ENCODE results near the gene FARP2.

GRCh38 chr2:241516520-241516965 lies 160.5 kb downstream of the FARP2 start:
- TF ChIP-seq, protein P1, sequence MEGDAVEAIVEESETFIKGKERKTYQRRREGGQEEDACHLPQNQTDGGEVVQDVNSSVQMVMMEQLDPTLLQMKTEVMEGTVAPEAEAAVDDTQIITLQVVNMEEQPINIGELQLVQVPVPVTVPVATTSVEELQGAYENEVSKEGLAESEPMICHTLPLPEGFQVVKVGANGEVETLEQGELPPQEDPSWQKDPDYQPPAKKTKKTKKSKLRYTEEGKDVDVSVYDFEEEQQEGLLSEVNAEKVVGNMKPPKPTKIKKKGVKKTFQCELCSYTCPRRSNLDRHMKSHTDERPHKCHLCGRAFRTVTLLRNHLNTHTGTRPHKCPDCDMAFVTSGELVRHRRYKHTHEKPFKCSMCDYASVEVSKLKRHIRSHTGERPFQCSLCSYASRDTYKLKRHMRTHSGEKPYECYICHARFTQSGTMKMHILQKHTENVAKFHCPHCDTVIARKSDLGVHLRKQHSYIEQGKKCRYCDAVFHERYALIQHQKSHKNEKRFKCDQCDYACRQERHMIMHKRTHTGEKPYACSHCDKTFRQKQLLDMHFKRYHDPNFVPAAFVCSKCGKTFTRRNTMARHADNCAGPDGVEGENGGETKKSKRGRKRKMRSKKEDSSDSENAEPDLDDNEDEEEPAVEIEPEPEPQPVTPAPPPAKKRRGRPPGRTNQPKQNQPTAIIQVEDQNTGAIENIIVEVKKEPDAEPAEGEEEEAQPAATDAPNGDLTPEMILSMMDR (conservative IDR thresholded peaks at IDR 0.05 in 1 of 2, IDR thresholded peaks at IDR 0.05 in 1 of 2; ENCODE audit: extremely low read depth in 1 of 2, insufficient read depth in 1 of 2, low read depth in 1 of 2, low read length in 2 of 2), result no peak
- no peak for TF ChIP-seq EZH2 (IDR thresholded peaks at IDR 0.05; ENCODE audit: borderline replicate concordance, low read length)
